CD1c-positive myeloid dendritic cell (primary cell): ENCODE results near the gene MPV17L2.

ENCODE experiments used
- DNase-seq: peaks from one replicate; pipeline ENCODE4 v3.0.0-alpha.2; 2016; ENCODE audit errors: extremely low spot score

MPV17L2 gene

GRCh38 chr19:18234194-18234593 lies 41.2 kb downstream of the MPV17L2 start:
- DNase-seq, result no peak

DNA sequence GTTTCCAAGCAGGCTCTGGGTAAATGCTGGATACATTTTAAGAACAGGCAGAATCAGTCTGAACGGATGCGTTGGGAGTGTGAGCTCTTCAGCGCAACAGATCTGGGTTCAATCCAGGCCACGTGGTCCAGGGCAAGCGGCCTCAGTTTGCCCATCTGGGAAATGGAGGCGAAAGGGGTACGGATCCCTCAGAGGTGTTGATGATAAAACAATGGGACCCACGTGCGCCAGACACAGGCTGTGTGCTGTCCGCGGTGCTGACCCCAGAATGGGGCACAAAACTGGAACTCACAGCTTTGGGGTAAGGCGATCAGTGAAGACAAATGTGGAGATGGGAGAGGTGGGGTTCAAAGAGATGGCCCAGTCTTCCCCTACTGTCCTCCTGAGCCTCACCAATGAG lies 46.3 kb downstream of the MPV17L2 start:
- no peak for DNase-seq

DNA sequence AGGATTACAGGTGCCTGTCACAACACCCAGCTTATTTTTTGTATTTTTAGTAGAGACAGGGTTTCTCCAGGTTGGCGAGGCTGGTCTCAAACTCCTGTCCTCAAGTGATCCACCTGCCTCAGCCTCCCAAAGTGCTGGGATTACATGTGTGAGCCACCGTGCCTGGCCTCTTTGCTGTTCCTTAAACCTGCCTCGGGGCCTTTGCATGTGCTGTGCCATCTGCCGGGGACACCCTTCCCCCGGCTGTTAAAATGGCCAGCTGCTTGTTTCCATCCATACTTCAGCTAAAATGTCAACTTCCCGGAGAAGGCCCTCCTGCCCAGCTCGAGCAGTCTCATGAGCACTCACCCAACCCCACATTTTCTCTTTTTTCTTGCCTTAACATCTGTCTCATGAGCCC lies 52.3 kb downstream of the MPV17L2 start:
- DNase-seq, result no peak
